ENCODE data around the gene RARB.

DNA sequence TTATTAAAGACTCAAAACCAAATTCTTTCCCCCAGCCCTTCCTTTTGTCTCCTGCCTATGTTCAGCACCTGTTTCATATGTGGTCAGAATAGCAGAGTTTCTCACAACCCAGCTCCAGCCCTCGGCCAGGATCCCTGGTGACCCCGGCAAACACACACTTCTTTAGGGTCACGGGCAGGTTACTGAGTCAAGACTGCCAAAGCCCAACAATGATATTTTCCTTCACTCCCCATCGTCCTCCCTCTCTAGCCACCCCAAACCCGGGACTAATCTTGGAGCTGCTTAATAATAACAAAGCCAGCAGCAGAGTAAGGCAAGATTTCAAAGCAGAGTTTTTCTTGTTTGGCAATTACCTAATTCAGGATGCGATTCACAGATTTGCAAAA is 25.5 kb downstream of the RARB start:
- no peak for TF ChIP-seq ZBTB7A (tag by site-specific recombination; IDR thresholded peaks at IDR 0.05; ENCODE audit: low read depth)
- TF ChIP-seq ZNF707 (tag by site-specific recombination; IDR thresholded peaks at IDR 0.05): no peak
- TF ChIP-seq, protein P1, sequence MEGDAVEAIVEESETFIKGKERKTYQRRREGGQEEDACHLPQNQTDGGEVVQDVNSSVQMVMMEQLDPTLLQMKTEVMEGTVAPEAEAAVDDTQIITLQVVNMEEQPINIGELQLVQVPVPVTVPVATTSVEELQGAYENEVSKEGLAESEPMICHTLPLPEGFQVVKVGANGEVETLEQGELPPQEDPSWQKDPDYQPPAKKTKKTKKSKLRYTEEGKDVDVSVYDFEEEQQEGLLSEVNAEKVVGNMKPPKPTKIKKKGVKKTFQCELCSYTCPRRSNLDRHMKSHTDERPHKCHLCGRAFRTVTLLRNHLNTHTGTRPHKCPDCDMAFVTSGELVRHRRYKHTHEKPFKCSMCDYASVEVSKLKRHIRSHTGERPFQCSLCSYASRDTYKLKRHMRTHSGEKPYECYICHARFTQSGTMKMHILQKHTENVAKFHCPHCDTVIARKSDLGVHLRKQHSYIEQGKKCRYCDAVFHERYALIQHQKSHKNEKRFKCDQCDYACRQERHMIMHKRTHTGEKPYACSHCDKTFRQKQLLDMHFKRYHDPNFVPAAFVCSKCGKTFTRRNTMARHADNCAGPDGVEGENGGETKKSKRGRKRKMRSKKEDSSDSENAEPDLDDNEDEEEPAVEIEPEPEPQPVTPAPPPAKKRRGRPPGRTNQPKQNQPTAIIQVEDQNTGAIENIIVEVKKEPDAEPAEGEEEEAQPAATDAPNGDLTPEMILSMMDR (tag by site-specific recombination; IDR thresholded peaks at IDR 0.05): no peak
